ENCODE results near the gene TRPV4. TPM values are rescaled to one million over a fixed set of nuclear protein-coding genes. Genes with fewer than 3 reads are reported as not detected.

Gene TRPV4
- total RNA-seq, 1 donor from 2014 or later: 0.33 TPM

DNA sequence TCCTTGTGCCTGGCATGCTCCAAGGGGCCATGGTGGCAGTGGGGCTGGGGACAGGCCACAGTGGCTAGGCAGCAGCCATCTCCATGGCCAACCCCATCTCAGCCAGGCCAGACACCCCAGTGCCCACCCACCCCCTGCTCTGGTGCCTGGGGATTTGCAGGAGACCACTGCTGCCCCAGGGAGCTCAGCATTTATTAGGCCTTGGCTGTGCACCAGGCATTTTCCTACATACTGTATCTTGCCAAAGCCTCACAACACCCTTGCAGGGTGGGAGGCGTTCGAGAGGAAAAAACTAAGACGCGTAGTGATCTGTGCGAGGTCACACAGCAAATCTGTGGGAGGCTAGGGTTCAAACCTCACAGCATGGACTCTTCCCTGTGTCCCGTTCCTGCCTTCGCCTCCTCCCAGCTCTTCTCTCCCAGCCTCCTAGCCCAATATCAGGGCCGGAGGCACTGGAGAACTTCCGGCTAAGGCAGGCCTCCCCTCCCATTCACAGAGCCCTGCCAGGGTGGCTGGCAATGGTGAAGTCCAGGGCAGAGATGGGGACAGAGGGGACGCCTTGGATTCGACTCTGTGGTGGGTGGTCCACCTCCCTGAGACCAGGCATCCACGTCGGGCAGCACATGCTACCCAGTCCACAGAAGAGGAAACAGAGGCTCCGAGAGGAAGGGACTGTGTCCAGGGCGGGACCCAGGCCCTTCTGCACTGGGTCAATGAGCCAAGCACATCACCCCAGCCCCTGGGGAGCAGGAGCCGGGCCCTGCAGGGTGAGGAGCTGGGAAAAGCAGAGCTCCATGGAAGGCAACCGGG lies 62.1 kb downstream of the TRPV4 start:
- Histone ChIP-seq H3K36me3 (no peaks in the 10 kb centered on the region), H3K4me1 (peaks cover 10% of the 10 kb centered on the region), H3K27me3 (ENCODE audit: low read depth) (no peaks in the 10 kb centered on the region), H3K4me3 (no peak overlapping the region), H3K27ac (replicated peaks) (no peak overlapping the region), H3K9me3 (replicated peaks) (no peaks in the 10 kb centered on the region)
- intact Hi-C loops (cut with micrococcal nuclease): loop anchor here (10.0 kb wide), 1 partner anchor 256 kb away; no protein-coding TSS in a partner anchor
- DNase-seq: no peak
- TF ChIP-seq CTCF (IDR thresholded peaks at IDR 0.05; ENCODE audit: borderline replicate concordance): no peak

- intact Hi-C loops (cut with micrococcal nuclease): loop anchor here (10.0 kb wide), 1 partner anchor 255 kb away; no protein-coding TSS in a partner anchor
- Histone ChIP-seq H3K4me1 (peaks cover 10% of the 10 kb centered on the region), H3K36me3 (no peaks in the 10 kb centered on the region), H3K9me3 (replicated peaks) (no peaks in the 10 kb centered on the region), H3K27ac (replicated peaks) (no peak overlapping the region), H3K27me3 (ENCODE audit: low read depth) (no peaks in the 10 kb centered on the region), H3K4me3 (no peak overlapping the region)
- TF ChIP-seq CTCF (IDR thresholded peaks at IDR 0.05; ENCODE audit: borderline replicate concordance): no peak
- DNase-seq: no peak
Observed at GRCh38 chr12:109770104-109770860, 62.9 kb downstream of the TRPV4 start.

DNA sequence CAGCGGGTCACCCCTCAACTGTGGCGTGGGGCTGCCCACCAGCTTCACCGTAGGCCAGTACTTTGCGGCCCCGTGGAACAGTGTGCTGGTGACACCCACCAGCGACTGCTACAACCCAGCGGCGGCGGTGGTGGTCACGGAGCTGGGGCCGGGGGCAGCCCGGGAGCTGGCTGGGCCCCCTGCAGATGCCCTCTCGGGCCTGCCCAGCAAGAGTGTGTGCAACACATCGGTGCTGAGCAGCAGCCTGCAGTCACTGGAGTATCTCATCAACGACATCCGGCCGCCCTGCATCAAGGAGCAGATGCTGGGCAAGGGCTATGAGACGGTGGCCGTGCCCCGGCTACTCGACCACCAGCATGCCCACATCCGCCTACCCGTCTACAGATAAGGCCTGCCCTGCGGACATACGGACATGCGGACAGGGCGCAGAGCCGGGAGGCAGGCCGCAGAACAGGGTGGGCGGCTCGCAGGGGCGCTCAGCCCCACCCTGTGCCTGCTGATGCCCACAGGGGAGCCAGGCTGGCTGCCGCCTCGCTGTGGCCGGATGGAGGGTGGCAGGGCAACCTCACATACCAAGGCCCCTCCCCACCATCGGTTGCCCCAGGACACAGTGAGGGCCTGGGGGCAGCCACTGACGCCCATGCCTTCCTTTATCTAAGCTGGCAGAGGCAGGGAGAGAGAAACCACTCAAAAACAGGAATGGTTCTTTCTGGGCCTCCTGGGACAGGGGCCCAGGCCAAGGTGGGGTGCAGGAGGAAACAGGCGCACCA lies 64.1 kb downstream of the TRPV4 start:
- intact Hi-C loops (cut with micrococcal nuclease): no loop called here

GRCh38 chr12:109767991-109768900 lies 65.0 kb downstream of the TRPV4 start:
- H3K36me3 ChIP-seq: no peaks in the 10 kb centered on the region
- H3K4me1 ChIP-seq: peaks cover 6% of the 10 kb centered on the region
- no peak for TF ChIP-seq CTCF (IDR thresholded peaks at IDR 0.05; ENCODE audit: borderline replicate concordance)
- no peaks in the 10 kb centered on the region for H3K27me3 ChIP-seq (ENCODE audit: low read depth)
- H3K9me3 ChIP-seq (replicated peaks): peaks cover 3% of the 10 kb centered on the region
- no peak for DNase-seq
- H3K27ac ChIP-seq (replicated peaks): no peak overlapping the region
- intact Hi-C loops (cut with micrococcal nuclease): no loop called here
- H3K4me3 ChIP-seq: no peak overlapping the region

More for the DNA sequence above, 64.1 kb downstream of the TRPV4 start:
- DNase-seq: no peak
- TF ChIP-seq CTCF (IDR thresholded peaks at IDR 0.05; ENCODE audit: borderline replicate concordance): no peak
- no peaks in the 10 kb centered on the region for H3K36me3 ChIP-seq
- no peaks in the 10 kb centered on the region for H3K27me3 ChIP-seq (ENCODE audit: low read depth)
- H3K9me3 ChIP-seq (replicated peaks): no peaks in the 10 kb centered on the region
- H3K27ac ChIP-seq (replicated peaks): no peak overlapping the region
- H3K4me3 ChIP-seq: no peak overlapping the region
- H3K4me1 ChIP-seq: peaks cover 10% of the 10 kb centered on the region
